ENCODE results near the gene RHOBTB1.

Gene RHOBTB1

DNA sequence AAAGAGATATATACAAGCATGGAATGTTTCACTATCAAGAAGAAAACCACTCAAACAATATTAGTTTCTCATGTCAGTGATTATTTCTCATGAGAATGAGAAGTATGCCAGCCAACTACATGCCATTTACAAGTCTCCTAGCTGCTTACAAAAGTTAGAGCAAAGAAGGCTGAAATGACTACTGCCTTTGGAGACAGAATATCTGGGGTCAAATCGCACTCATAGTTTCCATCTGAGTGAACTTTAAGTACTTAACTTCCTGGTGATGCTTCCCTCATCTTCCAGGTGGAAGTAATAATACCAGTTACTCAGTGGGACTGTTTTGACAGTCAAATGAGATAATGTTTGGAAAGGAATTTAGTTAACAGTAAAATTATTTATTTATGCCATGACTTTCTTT lies 42.0 kb upstream of the RHOBTB1 start:
- H3K36me3 ChIP-seq = no peaks in the 10 kb centered on the region
- H3K4me3 ChIP-seq (ENCODE audit: low read depth, low read length) = no peak overlapping the region
- no peak for DNase-seq
- H3K27ac ChIP-seq = no peak overlapping the region
- TF ChIP-seq, protein P1, sequence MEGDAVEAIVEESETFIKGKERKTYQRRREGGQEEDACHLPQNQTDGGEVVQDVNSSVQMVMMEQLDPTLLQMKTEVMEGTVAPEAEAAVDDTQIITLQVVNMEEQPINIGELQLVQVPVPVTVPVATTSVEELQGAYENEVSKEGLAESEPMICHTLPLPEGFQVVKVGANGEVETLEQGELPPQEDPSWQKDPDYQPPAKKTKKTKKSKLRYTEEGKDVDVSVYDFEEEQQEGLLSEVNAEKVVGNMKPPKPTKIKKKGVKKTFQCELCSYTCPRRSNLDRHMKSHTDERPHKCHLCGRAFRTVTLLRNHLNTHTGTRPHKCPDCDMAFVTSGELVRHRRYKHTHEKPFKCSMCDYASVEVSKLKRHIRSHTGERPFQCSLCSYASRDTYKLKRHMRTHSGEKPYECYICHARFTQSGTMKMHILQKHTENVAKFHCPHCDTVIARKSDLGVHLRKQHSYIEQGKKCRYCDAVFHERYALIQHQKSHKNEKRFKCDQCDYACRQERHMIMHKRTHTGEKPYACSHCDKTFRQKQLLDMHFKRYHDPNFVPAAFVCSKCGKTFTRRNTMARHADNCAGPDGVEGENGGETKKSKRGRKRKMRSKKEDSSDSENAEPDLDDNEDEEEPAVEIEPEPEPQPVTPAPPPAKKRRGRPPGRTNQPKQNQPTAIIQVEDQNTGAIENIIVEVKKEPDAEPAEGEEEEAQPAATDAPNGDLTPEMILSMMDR (IDR thresholded peaks at IDR 0.05; ENCODE audit: low read depth, low read length) = no peak
- no peaks in the 10 kb centered on the region for H3K27me3 ChIP-seq (ENCODE audit: insufficient read depth, low read depth, severe bottlenecking)
- no peaks in the 10 kb centered on the region for H3K9me3 ChIP-seq (ENCODE audit: severe bottlenecking)

DNA sequence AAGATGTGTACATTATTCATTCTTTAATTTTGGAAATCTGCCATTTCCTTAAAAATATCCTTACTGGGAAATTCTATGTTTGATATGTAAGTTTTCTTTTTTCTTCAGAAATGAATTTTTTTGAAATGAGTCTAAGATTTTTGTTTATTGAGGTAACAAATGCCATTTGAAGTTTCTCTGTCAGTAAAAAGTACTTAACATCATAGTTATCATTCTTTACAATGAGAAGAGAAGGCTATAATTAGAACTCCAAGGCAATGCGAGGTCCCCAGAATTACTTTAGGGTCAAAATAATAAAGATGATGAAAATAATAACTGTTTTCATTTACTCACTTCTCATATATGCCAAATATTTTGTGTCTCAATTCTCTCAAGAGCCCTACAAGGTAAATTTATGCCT lies 37.0 kb upstream of the RHOBTB1 start:
- no peak for DNase-seq
- TF ChIP-seq, protein P1 (IDR thresholded peaks at IDR 0.05; ENCODE audit: low read depth, low read length) = no peak
- no peak overlapping the region for H3K4me3 ChIP-seq (ENCODE audit: low read depth, low read length)

DNA sequence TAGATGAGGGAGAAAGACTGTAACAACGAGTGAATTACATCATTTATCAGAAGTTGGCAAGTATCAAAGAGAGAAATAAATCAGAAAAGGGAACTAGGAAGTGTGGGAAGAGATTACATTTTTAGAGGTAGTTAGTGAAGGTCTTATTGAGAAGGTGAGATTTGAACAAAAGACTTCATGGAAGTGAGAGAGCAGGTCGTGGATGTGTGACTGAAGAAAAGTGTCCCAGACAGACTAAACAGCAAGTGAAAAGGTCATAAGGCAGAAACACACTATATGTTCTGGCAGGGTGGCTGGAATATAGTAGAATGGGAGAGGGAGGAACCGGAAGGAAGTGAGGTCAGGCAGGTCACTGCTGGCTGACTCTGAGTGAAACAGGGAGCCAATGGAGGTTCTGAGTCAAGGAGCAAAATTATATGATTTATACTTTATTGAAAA lies 35.7 kb upstream of the RHOBTB1 start:
- no peaks in the 10 kb centered on the region for H3K36me3 ChIP-seq
- H3K27ac ChIP-seq = no peak overlapping the region
- no peak for DNase-seq
- no peaks in the 10 kb centered on the region for H3K9me3 ChIP-seq (ENCODE audit: severe bottlenecking)
- H3K27me3 ChIP-seq (ENCODE audit: insufficient read depth, low read depth, severe bottlenecking) = no peaks in the 10 kb centered on the region
- TF ChIP-seq, protein P1 (IDR thresholded peaks at IDR 0.05; ENCODE audit: low read depth, low read length) = no peak
- no peak overlapping the region for H3K4me3 ChIP-seq (ENCODE audit: low read depth, low read length)

More for the DNA sequence above, 37.0 kb upstream of the RHOBTB1 start:
- Histone ChIP-seq H3K36me3 (no peaks in the 10 kb centered on the region), H3K9me3 (ENCODE audit: severe bottlenecking) (no peaks in the 10 kb centered on the region), H3K27me3 (ENCODE audit: insufficient read depth, low read depth, severe bottlenecking) (no peaks in the 10 kb centered on the region), H3K27ac (no peak overlapping the region)

GRCh38 chr10:60978287-60979115 lies 34.5 kb upstream of the RHOBTB1 start:
- no peaks in the 10 kb centered on the region for H3K9me3 ChIP-seq (ENCODE audit: severe bottlenecking)
- no peak overlapping the region for H3K27ac ChIP-seq
- DNase-seq = no peak

GRCh38 chr10:60977161-60978122 lies 33.5 kb upstream of the RHOBTB1 start:
- DNase-seq = no peak
- TF ChIP-seq, protein P1 (IDR thresholded peaks at IDR 0.05; ENCODE audit: low read depth, low read length) = no peak
- Histone ChIP-seq H3K4me3 (ENCODE audit: low read depth, low read length) (no peak overlapping the region), H3K27ac (no peak overlapping the region), H3K9me3 (ENCODE audit: severe bottlenecking) (no peaks in the 10 kb centered on the region), H3K36me3 (no peaks in the 10 kb centered on the region), H3K27me3 (ENCODE audit: insufficient read depth, low read depth, severe bottlenecking) (no peaks in the 10 kb centered on the region)

More at GRCh38 chr10:60978287-60979115, 34.5 kb upstream of the RHOBTB1 start:
- H3K36me3 ChIP-seq = no peaks in the 10 kb centered on the region
- TF ChIP-seq, protein P1 (IDR thresholded peaks at IDR 0.05; ENCODE audit: low read depth, low read length) = no peak
- no peaks in the 10 kb centered on the region for H3K27me3 ChIP-seq (ENCODE audit: insufficient read depth, low read depth, severe bottlenecking)
- H3K4me3 ChIP-seq (ENCODE audit: low read depth, low read length) = no peak overlapping the region

Data from WERI-Rb-1 (cell line).